Mucosa of descending colon (tissue), 3 donors: ENCODE results near the gene INSR. TPM values are rescaled to one million over a fixed set of nuclear protein-coding genes. Genes with fewer than 3 reads are reported as not detected.

Source experiments
- ATAC-seq: fragments of 200-7000 bp; cut with Tn5 transposase; one replicate; pipeline ENCODE4 v1.9.1; 2020; ENCODE audit warnings: mild to moderate bottlenecking, moderate library complexity
- DNase-seq, 3 donors: peaks; one replicate each; pipeline ENCODE4 v3.0.0-alpha.2; 2020
- H3K36me3 ChIP-seq: fragments of 200-600 bp; one replicate; pipeline ENCODE4 v1.8.0; 2021; ENCODE audit warnings: low read depth, mild to moderate bottlenecking
- H3K4me1 ChIP-seq: fragments of 200-600 bp; one replicate; pipeline ENCODE4 v1.8.0; 2021; ENCODE audit warnings: low read depth, mild to moderate bottlenecking
- H3K4me3 ChIP-seq: fragments of 200-600 bp; one replicate; pipeline ENCODE4 v1.8.0; 2021; ENCODE audit warnings: mild to moderate bottlenecking
- H3K9me3 ChIP-seq: fragments of 200-600 bp; one replicate; pipeline ENCODE4 v1.8.0; 2021; ENCODE audit warnings: mild to moderate bottlenecking
- CTCF ChIP-seq: fragments of 200-600 bp; IDR thresholded peaks from one replicate; pipeline ENCODE4 v1.8.0; 2022; ENCODE audit warnings: antibody characterized with exemption, mild to moderate bottlenecking
- intact Hi-C, 2 donors: fragments of 100-400 bp; cut with DNase I in 1 of 2; cut with micrococcal nuclease in 1 of 2; formaldehyde crosslinking; loops; one replicate each; pipeline versions ENCODE4 v1.11.0 to v1.11.1; 2022; cut with DNase I, micrococcal nuclease
- total RNA-seq, 3 donors: library from RNA; stranded (reverse); fragmentation: NEBNext Ultra II Directional in 2 of 3; extraction: Animal tissue kit (Norgen Biotek cat#: 25700) in 2 of 3; gene quantifications; one replicate each; pipeline versions ENCODE4 v1.2.1 to v1.2.4, GENCODE V29; 2021 to 2023
- donor health status: DM: no; HTN: no; CAD: no; lungs with moderate emphysema.
- donor health status: DM: no; HTN: no; CAD: no.
- donor health status: DM: no; HTN: yes; CAD: no.

The INSR gene
- total RNA-seq, 3 donors from 2014 or later: 74.9 to 109 (median 91.2) TPM

- Histone ChIP-seq H3K36me3 (no peaks in the 10 kb centered on the region), H3K9me3 (no peaks in the 10 kb centered on the region), H3K4me1 (peaks cover 11% of the 10 kb centered on the region), H3K4me3 (peak overlapping the region; percentile 96)
- TF ChIP-seq CTCF: peak; percentile 24
- DNase-seq: peak; percentile 75 to 86 (median 85)
- peak; percentile 66 for ATAC-seq
- intact Hi-C loops: loop anchor here in 1 of 2 donors (10.0 kb wide), 1 partner anchor 100 kb away; no protein-coding TSS in a partner anchor
Measured at GRCh38 chr19:7294558-7295212, 471 bp upstream of the INSR start.

GRCh38 chr19:7292950-7293761 lies 1.1 kb downstream of the INSR start:
- TF ChIP-seq CTCF: no peak
- DNase-seq (peak; percentile 65 to 84 (median 80)), ATAC-seq (peak; percentile 58)
- intact Hi-C loops: loop anchor here in 1 of 2 donors (10.0 kb wide), 1 partner anchor 98 kb away; no protein-coding TSS in a partner anchor
- H3K4me1 ChIP-seq: peaks cover 11% of the 10 kb centered on the region
- H3K9me3 ChIP-seq: no peaks in the 10 kb centered on the region
- peak overlapping the region; percentile 96 for H3K4me3 ChIP-seq
- no peaks in the 10 kb centered on the region for H3K36me3 ChIP-seq

DNA sequence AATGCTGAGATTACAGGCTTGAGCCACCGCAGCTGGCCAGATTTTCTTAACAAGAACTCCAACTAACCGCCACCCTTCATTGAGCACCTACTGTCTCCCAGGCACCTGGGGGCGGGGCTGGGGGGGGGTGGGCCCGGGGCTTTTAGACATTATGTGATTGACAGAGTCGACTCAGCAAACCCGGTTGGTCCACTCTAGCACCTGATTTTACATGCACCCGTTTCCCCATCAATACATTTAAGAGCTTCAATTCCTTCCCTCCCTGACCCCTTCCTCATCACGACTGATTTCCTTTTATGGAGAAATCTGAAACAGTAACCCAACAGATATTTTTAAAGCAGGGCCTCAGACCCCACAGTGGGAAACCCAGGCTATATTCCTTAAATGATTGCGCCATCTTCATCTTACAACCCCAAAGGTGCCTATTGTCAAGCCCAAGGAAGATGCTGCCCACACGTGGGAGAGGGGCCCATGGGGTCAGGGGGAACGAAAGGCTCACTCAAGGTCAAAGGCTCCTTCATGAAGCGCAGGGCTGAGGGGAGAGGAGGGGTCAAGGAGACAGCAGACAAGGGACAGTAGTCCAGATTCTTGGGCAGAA lies 1.8 kb downstream of the INSR start:
- intact Hi-C loops: loop anchor here in 1 of 2 donors (10.0 kb wide), 1 partner anchor 98 kb away; no protein-coding TSS in a partner anchor
- no peak for ATAC-seq
- no peak for DNase-seq

DNA sequence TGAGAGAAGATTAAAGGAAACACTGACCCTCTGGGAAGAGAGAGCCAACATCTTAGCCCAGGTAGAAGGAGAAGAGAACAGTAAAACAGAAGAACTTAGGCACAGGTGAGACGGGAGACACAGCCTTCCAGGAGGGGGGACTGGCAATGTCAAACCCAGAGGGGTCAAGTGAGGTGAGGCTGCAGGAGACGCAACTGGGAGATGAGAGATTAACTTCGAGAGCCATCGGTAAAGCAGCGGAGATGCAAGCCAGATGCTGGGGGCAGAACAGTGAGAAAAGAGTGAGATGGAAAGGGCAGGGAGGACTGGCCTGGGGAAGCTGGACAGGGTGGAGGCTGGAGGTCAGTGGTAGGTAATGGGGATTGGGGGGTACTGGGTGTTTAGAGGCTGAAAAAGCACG lies 5.2 kb downstream of the INSR start:
- Histone ChIP-seq H3K9me3 (no peaks in the 10 kb centered on the region), H3K4me3 (no peak overlapping the region), H3K4me1 (no peaks in the 10 kb centered on the region), H3K36me3 (no peaks in the 10 kb centered on the region)
- DNase-seq: no peak
- no peak for ATAC-seq
- intact Hi-C loops: no loop called here
- no peak for TF ChIP-seq CTCF

More for the DNA sequence above, 1.8 kb downstream of the INSR start:
- H3K4me1 ChIP-seq: peaks cover 11% of the 10 kb centered on the region
- H3K36me3 ChIP-seq: no peaks in the 10 kb centered on the region
- no peak overlapping the region for H3K4me3 ChIP-seq
- H3K9me3 ChIP-seq: no peaks in the 10 kb centered on the region
- TF ChIP-seq CTCF: no peak

GRCh38 chr19:7288131-7288530 lies 6.1 kb downstream of the INSR start:
- ATAC-seq: no peak
- Histone ChIP-seq H3K9me3 (no peaks in the 10 kb centered on the region), H3K36me3 (no peaks in the 10 kb centered on the region), H3K4me1 (no peaks in the 10 kb centered on the region), H3K4me3 (no peak overlapping the region)
- intact Hi-C loops: no loop called here
- TF ChIP-seq CTCF: no peak
- DNase-seq: no peak
